ENCODE measurements around the gene DENND1A.
"Not testable (repeated sequence)": the region's sequence is repeated elsewhere in the genome, so short reads cannot be mapped to it uniquely, and the experiment has no call there.

DENND1A gene

DNA sequence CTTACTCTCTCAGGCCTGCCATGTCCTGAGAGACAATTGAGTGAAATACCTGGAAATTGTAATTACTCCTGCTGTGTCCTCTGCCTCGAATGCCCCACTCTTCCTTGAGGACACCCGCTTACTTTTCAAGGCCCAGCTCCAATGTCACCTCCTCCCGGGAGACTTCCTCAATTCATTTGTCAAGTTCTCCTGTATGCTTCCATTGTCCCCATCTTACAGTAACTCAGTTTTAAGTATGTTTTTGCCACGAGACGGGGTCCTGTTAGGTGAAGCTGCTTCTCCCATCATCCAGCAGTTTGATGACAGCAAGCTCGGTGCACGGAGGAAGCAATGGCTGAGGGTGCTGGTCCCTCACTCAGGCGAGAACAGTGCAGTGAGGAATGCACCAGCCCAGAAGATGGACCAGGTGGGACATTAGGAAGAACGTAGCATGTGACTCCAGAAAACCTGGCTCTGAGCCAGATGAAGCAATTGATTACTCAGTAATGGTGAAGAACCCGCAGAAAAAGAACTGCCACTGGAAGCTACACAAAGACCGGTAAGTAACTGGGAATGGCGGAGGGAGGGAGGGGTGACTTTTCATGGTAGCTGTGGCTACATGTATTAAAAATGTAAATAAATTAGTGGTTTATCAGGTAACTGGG is 274.8 kb downstream of the DENND1A start:
- no peak for DNase-seq (ENCODE audit: low read depth in 2 of 2)

- DNase-seq (ENCODE audit: low read depth in 2 of 2), result no peak
Observed at GRCh38 chr9:123654218-123654993, 275.5 kb downstream of the DENND1A start.

GRCh38 chr9:123652416-123652815 is 277.5 kb downstream of the DENND1A start:
- DNase-seq (ENCODE audit: low read depth in 2 of 2), result no peak

DNA sequence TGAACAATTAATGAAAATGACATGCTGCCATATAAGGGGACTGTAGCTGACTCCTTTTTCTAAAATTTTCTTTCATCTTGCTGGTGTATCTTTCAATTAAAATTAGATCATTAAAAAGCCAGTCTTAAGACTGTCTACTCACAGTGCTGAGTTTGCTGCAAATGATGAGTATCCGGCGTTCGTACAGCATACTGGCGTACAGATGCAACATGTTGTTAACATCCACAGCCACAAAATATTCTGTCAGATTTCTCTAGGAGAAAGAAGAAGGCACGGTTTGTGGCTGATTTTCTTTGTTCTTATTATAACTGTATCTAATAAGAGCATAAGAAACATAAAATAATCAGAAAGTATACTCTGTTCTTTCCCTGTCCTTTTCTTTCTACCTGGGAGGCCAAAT is 278.1 kb downstream of the DENND1A start:
- no peak for DNase-seq (ENCODE audit: low read depth in 2 of 2)

GRCh38 chr9:123651273-123651672 is 278.7 kb downstream of the DENND1A start:
- DNase-seq (ENCODE audit: low read depth in 2 of 2), result no peak

DNA sequence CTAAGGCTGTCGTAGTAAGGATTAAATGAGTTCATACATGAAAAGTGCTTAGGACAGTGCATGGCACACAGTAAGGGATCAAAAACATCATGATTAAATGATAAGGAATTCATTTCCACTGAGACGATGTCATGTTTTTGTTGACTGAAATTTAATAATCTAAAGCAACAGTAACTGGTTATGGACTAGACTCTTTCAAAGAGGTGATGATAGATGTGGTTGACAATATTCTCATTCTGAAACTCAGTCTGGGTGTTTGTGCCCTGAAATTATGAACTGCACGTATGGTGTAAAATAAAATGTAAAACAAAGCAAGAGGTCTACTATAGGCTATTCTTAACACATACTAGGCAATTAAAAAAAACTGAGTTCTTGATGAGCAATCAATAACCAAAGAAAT is 280.0 kb downstream of the DENND1A start:
- no peak for DNase-seq (ENCODE audit: low read depth in 2 of 2)

- DNase-seq (ENCODE audit: low read depth in 2 of 2), result no peak
Observed at GRCh38 chr9:123647145-123647544, 282.8 kb downstream of the DENND1A start.

DNA sequence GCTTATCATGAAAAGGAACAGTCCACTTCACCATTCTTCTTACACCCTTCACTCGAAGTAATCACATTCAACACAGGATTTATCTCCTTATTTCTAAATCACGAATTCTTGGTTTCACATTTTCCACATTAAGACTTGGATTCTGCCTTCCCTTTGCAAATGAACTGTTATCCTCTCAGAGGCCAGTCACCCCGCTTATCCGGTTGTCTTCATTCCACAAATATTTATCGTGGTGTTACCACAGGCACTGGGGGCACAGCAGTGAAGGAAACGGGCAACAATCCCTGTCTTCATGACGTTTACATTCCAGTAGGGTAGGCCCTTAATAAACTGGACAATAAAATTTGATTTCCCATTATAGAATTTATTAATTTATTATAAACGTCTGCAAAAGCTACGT is 284.2 kb downstream of the DENND1A start:
- no peak for DNase-seq (ENCODE audit: low read depth in 2 of 2)

DNA sequence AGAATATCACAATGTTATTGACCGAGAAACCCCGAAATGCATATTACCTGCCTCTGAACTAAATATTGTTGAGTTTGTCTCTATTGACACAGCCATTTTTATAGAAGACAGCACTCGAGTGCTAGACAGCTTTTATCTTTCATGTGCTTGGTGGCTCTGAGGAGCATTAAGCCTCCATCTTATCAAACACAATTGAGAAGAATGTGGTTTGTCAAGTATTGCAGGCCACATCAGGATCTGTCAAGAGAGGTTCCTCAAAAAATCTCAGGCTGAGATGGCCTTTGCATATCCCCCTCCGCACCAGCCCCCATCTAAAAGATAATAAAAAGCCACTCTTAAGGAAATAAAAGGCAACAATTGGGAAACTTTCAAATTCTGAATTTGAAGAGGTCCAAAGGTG is 284.8 kb downstream of the DENND1A start:
- DNase-seq (ENCODE audit: low read depth in 2 of 2), result no peak

DNA sequence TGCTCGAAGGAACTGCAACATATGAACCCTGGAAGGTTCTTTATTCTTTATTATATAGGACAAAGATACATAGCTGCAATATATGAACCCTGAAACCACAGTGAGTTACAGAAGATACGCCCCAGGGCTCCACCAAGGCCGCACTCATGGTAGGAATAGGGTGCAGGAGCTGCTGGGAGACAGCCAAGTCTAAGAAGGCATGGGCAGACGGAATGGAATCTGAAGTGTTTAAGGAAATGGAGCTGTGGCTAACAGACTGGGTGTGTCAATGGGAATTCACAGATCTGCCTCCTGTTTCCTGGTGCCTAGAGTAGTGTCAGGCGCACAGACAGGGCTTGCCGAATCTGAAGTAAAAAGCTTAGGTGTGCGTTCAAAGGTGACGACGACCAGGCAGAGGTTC is 286.4 kb downstream of the DENND1A start:
- no peak for DNase-seq (ENCODE audit: low read depth in 2 of 2)

DNA sequence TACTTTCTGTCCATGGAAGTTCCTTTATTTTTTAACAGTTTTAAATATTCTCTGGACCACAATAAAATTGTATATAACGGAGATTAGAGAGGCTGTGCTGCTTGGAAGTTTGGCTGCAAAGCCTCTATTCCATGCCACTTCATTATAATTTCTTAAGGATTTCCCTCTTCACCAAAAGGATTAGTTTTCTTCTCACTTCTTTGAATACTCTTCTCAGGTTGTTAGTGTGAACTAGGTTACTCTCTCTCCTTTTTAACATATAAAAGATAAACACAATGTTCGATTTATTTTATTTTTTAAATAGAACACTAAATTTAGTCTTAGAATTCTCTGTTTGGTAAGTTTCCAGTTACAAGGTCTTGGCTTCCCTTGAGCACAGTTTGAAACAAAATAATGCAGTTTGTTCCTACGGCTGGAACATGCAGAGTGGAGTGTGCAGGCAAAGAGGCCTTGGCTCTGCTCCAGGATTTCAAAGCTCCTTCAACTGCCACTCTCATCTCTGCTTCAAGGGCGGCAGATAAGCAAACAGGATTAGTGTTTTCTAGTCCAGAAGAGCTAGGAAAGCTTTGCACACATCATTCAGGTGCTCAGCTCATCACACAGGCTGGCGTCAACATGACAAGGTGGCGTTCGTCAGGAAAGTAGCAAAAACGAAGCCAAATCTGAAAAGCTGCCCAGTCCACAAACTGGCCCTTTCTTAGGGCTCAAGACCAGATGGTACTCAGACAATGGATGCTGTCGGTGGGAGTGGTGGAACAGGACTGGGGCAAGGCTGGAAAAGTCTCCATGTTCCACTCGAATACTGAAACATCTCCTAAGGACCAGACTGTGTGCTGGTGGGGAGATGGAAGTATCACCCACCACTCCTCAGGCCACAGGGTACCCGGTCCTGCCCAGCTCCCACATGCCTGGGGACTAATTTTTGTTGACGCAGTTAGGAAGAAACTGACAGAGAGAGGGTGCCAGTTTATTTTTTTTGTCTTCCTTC is 287.3 kb downstream of the DENND1A start:
- no peak for DNase-seq (ENCODE audit: low read depth in 2 of 2)

DNA sequence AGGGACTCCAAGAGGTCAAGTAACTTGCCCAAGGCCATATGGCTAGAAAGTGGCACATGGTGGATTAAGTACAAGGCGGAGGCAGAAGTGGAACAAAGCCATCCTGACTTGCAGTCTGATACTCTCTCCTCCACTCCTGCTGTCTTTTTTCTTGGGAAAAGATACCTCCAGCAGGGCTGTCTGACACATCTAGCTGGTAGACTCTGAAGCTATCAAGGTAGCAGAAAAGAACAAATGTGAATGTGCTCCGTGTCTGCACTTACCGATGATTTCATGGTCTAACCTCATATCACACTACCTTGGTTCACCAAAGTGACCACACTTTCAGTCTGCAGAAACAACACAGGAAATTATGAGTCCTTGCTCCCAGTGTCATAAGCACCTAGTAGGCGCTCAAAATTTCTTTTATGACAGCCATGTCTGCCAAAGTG is 289.1 kb downstream of the DENND1A start:
- DNase-seq (ENCODE audit: low read depth in 2 of 2), result no peak

DNA sequence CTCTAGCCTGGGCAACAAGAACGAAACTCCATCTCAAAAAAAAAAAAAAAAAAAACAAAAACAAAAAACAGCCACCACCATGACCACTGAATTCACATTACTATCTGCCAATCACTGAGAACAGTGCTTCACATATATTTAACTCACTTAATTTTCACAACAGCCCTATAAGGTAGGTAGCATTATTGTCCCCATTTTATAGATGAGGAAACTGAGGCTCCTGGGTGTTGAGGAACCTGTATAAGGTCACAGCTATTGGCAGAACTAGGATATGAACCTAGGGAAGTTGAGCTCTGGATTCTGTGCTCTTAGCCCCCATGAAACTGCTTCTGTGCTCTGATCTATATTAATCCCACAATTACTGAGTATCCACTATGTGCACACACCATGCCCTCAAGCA is 290.2 kb downstream of the DENND1A start:
- DNase-seq (ENCODE audit: low read depth in 2 of 2), result no peak

DNA sequence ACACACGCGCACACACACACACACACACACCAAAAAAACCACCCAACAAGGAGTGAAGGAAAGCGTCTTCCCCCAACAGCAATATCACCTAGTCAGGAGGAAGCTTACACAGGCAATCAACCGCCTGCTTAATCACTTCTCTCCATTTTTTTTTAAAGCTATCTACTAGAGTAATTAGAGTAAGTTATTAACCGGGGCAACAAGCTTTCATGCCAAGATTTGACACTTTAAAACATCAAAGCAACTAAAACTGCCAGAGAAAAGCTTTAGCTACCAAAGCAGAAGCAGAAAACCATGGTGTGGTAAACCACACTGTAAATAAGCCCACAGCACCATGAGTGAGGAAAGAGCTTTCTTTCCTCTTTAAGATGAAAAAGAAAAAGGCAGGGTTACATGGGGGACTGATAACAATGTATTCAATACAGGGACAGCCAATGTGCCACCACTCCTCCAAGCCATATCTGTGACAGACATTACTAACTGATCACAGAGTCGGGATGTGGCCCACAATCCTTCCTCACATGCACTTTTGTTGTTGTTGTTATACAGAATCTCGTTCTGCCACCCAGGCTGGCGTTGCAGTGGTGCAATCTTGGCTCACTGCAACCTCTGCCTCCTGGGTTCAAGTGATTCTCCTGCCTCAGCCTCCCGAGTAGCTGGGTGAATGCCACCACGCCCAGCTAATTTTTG is 291.8 kb downstream of the DENND1A start:
- no peak for DNase-seq (ENCODE audit: low read depth in 2 of 2)

- no peak for DNase-seq (ENCODE audit: low read depth in 2 of 2)
Observed at GRCh38 chr9:123637606-123637944, 292.4 kb downstream of the DENND1A start.

GRCh38 chr9:123636805-123637204 is 293.1 kb downstream of the DENND1A start:
- not testable (repeated sequence) for DNase-seq (ENCODE audit: low read depth in 2 of 2)

DNA sequence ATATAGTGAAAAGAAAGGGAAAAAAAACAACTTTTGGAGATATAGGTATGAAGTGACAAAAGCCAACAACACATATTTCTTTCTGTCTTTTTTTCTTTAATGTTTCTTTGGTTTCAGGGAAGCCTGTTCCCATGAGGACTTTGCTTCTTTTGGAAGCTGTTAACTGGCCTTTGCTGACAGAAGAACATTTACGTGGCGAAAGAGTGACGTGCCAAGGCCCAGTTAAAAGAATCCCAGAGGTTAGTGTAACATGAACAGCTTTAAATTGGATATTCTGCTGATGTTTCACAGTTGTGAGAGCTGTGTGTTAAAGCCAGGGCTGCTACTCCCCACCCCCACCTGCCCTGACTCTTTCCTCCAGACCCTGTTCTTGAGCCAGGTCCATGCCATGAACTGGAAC is 298.1 kb downstream of the DENND1A start:
- DNase-seq (ENCODE audit: low read depth in 2 of 2), result no peak

DNA sequence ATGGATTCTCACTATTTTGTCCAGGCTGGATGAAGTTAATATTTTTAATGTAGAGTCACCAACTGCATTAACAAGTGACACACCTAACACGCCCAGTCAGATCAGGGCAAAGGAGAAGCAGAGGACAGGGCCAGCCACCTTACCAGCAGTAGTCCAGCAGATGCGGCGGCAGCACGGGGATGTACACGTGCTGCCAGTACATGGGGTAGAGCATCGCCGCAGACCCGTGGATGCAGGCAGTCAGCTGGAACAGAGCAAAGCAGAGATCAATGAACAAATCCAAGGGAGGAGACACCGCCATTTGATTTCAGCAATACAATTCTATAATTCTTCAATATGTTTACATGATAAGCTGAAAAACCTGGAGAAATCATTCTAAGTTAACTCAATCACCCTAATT is 299.7 kb downstream of the DENND1A start:
- DNase-seq (ENCODE audit: low read depth in 2 of 2), result no peak

DNA sequence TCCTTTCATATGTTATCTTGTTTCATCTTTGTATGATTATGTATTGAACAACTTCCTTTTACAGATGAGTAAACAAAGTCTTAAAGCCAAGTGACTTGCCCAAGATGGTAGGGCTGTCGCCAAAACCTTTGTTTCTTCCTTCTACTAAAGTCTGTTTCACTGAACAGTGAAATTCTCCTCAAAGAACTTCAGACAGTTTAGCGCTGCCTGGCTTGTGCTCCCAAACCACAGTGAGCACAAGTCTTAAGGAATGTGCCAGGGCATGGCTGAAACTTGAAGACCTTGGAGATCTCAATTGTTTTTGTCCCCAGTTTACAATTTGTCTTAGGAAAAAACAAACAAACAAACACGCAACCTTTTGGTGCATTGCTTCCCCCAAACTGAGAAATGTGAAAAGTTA is 300.4 kb downstream of the DENND1A start:
- no peak for DNase-seq (ENCODE audit: low read depth in 2 of 2)

GRCh38 chr9:123622711-123623241 is 307.1 kb downstream of the DENND1A start:
- no peak for DNase-seq (ENCODE audit: low read depth in 2 of 2)

- DNase-seq (ENCODE audit: low read depth in 2 of 2), result no peak
Observed at GRCh38 chr9:123620239-123620638, 309.7 kb downstream of the DENND1A start.
